ENCODE measurements around the gene EXTL1. TPM values are rescaled to one million over a fixed set of nuclear protein-coding genes. Genes with fewer than 3 reads are reported as not detected.

EXTL1 gene
- total and polyA plus RNA-seq, 2 donors (not counting 3 experiments of a cell fraction or from before 2014, with no cell fraction given), result not detected

DNA sequence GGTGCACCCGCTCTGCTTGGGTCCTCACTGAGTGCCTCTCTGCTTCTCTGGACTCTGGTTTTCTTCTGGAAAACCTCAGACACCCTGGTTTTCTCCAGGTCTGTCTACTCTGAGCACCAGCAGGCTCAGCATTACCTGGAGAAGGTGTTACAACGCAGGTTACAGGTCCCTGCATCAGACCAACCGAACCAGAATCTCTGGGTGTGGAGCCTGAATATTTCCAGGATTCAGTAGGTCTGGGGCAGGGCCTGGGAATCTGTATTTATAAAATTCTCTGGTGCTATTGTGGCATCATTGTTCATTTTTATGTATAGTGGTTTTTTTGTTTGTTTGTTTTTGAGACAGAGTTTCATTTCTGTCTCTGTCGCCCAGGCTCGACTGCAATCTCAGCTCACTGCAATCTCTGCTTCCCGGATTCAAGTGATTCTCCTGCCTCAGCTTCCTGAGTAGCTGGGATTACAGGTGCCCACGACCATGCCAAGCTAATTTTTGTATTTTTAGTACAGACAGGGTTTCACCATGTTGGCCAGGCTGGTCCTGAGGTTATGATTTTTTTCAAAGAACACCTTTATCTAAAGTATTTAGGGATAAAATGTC is 25.8 kb downstream of the EXTL1 start:
- H4K20me1 ChIP-seq (replicated peaks; ENCODE audit: control insufficient read depth, extremely low read depth, insufficient read depth, low read length), result no peaks in the 10 kb centered on the region

More for the DNA sequence above, 25.8 kb downstream of the EXTL1 start:
- TF ChIP-seq GATA2 (IDR thresholded peaks at IDR 0.05; ENCODE audit: insufficient read depth, insufficient read length, low read depth, low read length), result no peak
- TF ChIP-seq JUN (IDR thresholded peaks at IDR 0.05; ENCODE audit: borderline replicate concordance, insufficient read depth, insufficient read length, low read depth), result no peak
- no peak for TF ChIP-seq POLR2AphosphoS5 (IDR thresholded peaks at IDR 0.05; ENCODE audit: insufficient read depth, low read depth, low read length)
- TF ChIP-seq FOS (IDR thresholded peaks at IDR 0.05; ENCODE audit: borderline replicate concordance, insufficient read depth, low read length), result no peak
- no peak for TF ChIP-seq CTCF (IDR thresholded peaks at IDR 0.05; ENCODE audit: extremely low read depth in 1 of 2, insufficient read depth in 1 of 2, low read depth in 1 of 2, low read length in 2 of 2)
- no peak for TF ChIP-seq POLR2A (IDR thresholded peaks at IDR 0.05; ENCODE audit: low read depth, low read length)
- TF ChIP-seq MAX (IDR thresholded peaks at IDR 0.05; ENCODE audit: insufficient read depth, insufficient read length), result no peak
- TF ChIP-seq MYC (IDR thresholded peaks at IDR 0.05; ENCODE audit: low read depth, low read length), result no peak
- Histone ChIP-seq H3K9me1 (replicated peaks; ENCODE audit: control insufficient read depth, extremely low read depth, insufficient read depth, low read length) (no peaks in the 10 kb centered on the region), H2AFZ (ENCODE audit: low read depth, low read length) (no peak overlapping the region), H3K4me2 (ENCODE audit: insufficient read depth, low read length) (no peak overlapping the region), H3K27ac (ENCODE audit: insufficient read depth, low read depth, low read length) (no peak overlapping the region), H3K9ac (replicated peaks; ENCODE audit: extremely low read depth, insufficient read depth, low read length) (no peak overlapping the region), H3K79me2 (ENCODE audit: control insufficient read depth, insufficient read depth, low read length) (no peaks in the 10 kb centered on the region), H3K9me3 (replicated peaks; ENCODE audit: control insufficient read depth, insufficient read depth, low read length) (no peaks in the 10 kb centered on the region), H3K27me3 (ENCODE audit: control insufficient read depth in 2 of 2, insufficient read depth in 2 of 2, low read length in 2 of 2) (peaks cover 50 to 54% of the 10 kb centered on the region in 2 experiments), H3K4me1 (ENCODE audit: control insufficient read depth, extremely low read depth, insufficient read depth, low read length) (no peaks in the 10 kb centered on the region), H3K36me3 (ENCODE audit: control insufficient read depth in 2 of 2, extremely low read depth in 1 of 2, insufficient read depth in 2 of 2, low read length in 2 of 2) (no peaks in the 10 kb centered on the region), H3K4me3 (replicated peaks in 1 of 3; ENCODE audit: insufficient read depth in 1 of 3, low read depth in 1 of 3, low read length in 3 of 3) (no peak overlapping the region)
- BruUV-seq (replicated peaks), result no TSS peak
- intact Hi-C loops (cut with micrococcal nuclease) (no loop called here), dilution Hi-C loops (cut with MboI; ENCODE audit: extremely low pct_ligation_motif_present, low sequenced_read_pairs) (no loop called here)
- POLR2A ChIA-PET, result no interaction called here
- FAIRE-seq (no peak), DNase-seq (ENCODE audit: low read depth, low spot score) (no peak)
- CTCF ChIA-PET, result interaction anchor here (1.0 to 1.3 kb wide), 2 partner anchors 8 to 11 kb away, joined by 5 read pairs; no protein-coding TSS in a partner anchor
